ENCODE data around the gene ANAPC16. TPM values are rescaled to one million over a fixed set of nuclear protein-coding genes. Genes with fewer than 3 reads are reported as not detected.

ANAPC16 gene
- total and polyA plus RNA-seq, 11 donors: 124 to 242 (median 179) TPM

GRCh38 chr10:72184156-72184555, 31.7 kb upstream of the ANAPC16 start:
- Histone ChIP-seq H3K9me3 (peaks cover 0 to 12% (median 2%) of the 10 kb centered on the region in 12 donors), H3K27ac (no peak overlapping the region), H3K4me1 (peaks cover 0 to 18% (median 10%) of the 10 kb centered on the region in 12 donors), H3K4me3 (no peak overlapping the region), H3K36me3 (peaks cover 0 to 32% (median 11%) of the 10 kb centered on the region in 9 donors), H3K27me3 (no peaks in the 10 kb centered on the region)
- intact Hi-C loops (cut with DNase I): no loop called here
- no peak for ATAC-seq
- no peak for DNase-seq
- TF ChIP-seq CTCF (IDR thresholded peaks at IDR 0.05) (no peak), POLR2A (IDR thresholded peaks at IDR 0.05) (no peak)
- WGBS, 4 donors: 96 to 99% (median 98%) methylated on average over 2 of the region's 2 CpGs

- peaks cover 0 to 32% (median 9%) of the 10 kb centered on the region in 9 donors for H3K36me3 ChIP-seq
- WGBS, 4 donors: 28 to 43% (median 29%) methylated on average over 7 of the region's 7 CpGs
- H3K27me3 ChIP-seq: no peaks in the 10 kb centered on the region
- H3K9me3 ChIP-seq: peaks cover 0 to 12% (median 2%) of the 10 kb centered on the region in 12 donors
- DNase-seq (peak in 3 of 5 donors; percentile 51 to 58 (median 57)), ATAC-seq (peak; percentile 90 to 98 (median 96))
- H3K27ac ChIP-seq: peak overlapping the region; percentile 73 to 92 (median 82)
- H3K4me3 ChIP-seq: peak overlapping the region in 9 of 12 donors; percentile 6 to 40 (median 28)
- peaks cover 0 to 18% (median 10%) of the 10 kb centered on the region in 12 donors for H3K4me1 ChIP-seq
- TF ChIP-seq CTCF (IDR thresholded peaks at IDR 0.05) (no peak), POLR2A (IDR thresholded peaks at IDR 0.05) (no peak)
- intact Hi-C loops (cut with DNase I): no loop called here
Observed at GRCh38 chr10:72186258-72186981, 29.4 kb upstream of the ANAPC16 start.

- TF ChIP-seq POLR2A (IDR thresholded peaks at IDR 0.05) (no peak), CTCF (IDR thresholded peaks at IDR 0.05) (no peak)
- Histone ChIP-seq H3K36me3 (peaks cover 0 to 27% (median 11%) of the 10 kb centered on the region in 9 donors), H3K4me3 (peak overlapping the region in 9 of 12 donors; percentile 6 to 40 (median 28)), H3K4me1 (peaks cover 0 to 18% (median 10%) of the 10 kb centered on the region in 12 donors), H3K9me3 (peaks cover 0 to 12% (median 2%) of the 10 kb centered on the region in 12 donors), H3K27me3 (no peaks in the 10 kb centered on the region), H3K27ac (peak overlapping the region; percentile 73 to 92 (median 82))
- no peak for DNase-seq
- peak in 1 of 4 donors; percentile 36 for ATAC-seq
- WGBS, 4 donors: 53 to 68% (median 62%) methylated on average over 3 of the region's 3 CpGs
- intact Hi-C loops (cut with DNase I): no loop called here
Observed at GRCh38 chr10:72186982-72187330, 28.9 kb upstream of the ANAPC16 start.

- Histone ChIP-seq H3K27ac (no peak overlapping the region), H3K27me3 (no peaks in the 10 kb centered on the region), H3K36me3 (peaks cover 0 to 80% (median 65%) of the 10 kb centered on the region in 9 donors), H3K4me1 (no peaks in the 10 kb centered on the region), H3K9me3 (no peaks in the 10 kb centered on the region), H3K4me3 (no peak overlapping the region)
- ATAC-seq (no peak), DNase-seq (no peak)
- WGBS, 4 donors: 90 to 97% (median 94%) methylated on average over 2 of the region's 2 CpGs
- intact Hi-C loops (cut with DNase I): loop anchor here in 1 of 10 donors (5.0 kb wide), 1 partner anchor 63 kb away; no protein-coding TSS in a partner anchor
- no peak for TF ChIP-seq CTCF (IDR thresholded peaks at IDR 0.05)
- no peak for TF ChIP-seq POLR2A (IDR thresholded peaks at IDR 0.05)
Observed at GRCh38 chr10:72194949-72195348, 20.9 kb upstream of the ANAPC16 start.
